Frontal cortex (tissue), 4 donors: ENCODE results near the gene SS18L1. TPM values are rescaled to one million over a fixed set of nuclear protein-coding genes. Genes with fewer than 3 reads are reported as not detected.

Source experiments
- DNase-seq, 2 donors: peaks; one replicate each; pipeline ENCODE4 v3.0.0; 2012; ENCODE audit warnings: low spot score in 2 of 2
- FAIRE-seq: peaks from 2 replicates; lab custom pipeline; 2012; peaks lifted over from hg19 to GRCh38; lab: Jason Lieb, UNC
- total RNA-seq: library from RNA; depleted of rRNA; stranded (reverse); fragments of >200 nt; gene quantifications from one replicate; pipeline ENCODE4 v1.2.3, GENCODE V29; 2014
- donor health status: control.
- donor health status: control.
- donor health status: control.

Gene SS18L1
- total RNA-seq, 1 donor from 2014 or later, result 86.0 TPM

DNA sequence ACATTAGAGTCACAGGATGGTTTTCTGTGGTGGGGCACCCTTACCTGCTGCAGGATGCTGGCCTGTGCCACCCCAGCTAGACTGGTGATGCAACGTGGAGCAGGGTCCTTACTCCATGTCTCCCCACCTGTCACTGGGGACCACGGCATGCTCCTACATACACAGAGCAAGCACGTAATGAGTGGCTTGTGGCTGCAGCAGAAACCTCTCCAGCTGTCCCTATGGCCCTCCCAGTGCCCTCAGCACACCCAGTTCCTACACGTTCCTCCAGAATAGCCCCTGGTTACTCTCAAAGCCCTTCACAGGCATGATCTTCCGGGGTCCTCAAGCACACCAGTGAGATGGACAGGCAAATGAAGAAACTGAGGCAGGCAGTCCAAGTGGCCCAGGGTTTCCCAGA is 24.5 kb upstream of the SS18L1 start:
- no peak for FAIRE-seq
- no peak for DNase-seq

DNA sequence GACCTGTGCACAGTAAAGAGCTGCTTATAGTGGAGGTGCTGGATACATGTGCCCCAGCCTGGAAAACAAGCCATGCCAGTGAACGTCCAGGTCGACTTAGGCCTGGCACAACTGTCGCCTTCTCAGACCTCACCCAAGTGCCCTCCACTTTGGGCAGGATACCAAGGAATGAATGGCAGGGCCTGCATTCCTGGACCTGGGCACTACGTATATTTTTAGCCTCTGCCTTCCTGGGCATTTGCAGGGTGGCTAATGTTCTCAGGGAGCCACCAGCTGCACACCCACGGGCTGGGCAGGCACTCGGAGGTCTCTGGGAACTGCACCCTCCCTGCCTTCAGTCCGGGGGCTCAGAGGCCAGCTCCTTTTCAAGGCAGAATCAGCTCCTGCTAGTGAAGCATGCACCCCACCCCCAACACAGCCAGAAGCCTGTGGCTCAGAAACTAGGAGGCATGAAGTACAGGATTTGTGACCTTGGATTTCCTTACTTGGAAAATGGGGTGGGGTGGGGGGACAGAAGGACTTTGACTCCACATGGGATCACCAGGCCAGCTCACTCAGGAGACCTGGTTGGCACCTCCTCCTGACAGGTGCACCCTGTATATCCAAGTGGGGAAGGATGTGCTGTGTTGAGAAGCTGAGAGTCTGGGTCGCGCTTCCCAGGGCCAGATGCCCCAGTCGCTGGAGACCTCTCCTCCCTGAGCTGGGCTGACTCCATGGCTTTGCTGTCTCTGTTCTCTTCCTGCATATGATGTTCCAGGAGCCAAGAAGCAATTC is 23.8 kb upstream of the SS18L1 start:
- DNase-seq, result no peak
- FAIRE-seq, result no peak

DNA sequence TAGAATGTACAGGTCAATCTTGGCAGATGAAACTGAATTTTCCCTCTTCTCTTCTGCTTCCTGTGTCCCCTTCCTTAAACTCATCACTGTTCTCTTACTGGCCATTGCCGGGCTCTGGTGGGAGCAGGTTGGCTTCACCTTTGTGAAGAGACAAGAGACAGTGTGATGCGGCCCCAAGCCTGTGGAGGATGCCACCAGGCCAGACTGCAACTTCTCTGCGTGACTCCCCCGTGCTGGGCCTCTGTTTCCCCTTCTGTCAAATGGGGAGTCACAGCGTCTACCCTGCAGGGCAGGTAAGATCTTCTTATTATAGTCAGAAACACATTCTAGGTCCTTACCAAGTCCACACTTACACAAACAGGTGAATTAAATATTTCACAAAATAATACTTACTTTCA is 23.2 kb upstream of the SS18L1 start:
- FAIRE-seq (no peak), DNase-seq (no peak)

DNA sequence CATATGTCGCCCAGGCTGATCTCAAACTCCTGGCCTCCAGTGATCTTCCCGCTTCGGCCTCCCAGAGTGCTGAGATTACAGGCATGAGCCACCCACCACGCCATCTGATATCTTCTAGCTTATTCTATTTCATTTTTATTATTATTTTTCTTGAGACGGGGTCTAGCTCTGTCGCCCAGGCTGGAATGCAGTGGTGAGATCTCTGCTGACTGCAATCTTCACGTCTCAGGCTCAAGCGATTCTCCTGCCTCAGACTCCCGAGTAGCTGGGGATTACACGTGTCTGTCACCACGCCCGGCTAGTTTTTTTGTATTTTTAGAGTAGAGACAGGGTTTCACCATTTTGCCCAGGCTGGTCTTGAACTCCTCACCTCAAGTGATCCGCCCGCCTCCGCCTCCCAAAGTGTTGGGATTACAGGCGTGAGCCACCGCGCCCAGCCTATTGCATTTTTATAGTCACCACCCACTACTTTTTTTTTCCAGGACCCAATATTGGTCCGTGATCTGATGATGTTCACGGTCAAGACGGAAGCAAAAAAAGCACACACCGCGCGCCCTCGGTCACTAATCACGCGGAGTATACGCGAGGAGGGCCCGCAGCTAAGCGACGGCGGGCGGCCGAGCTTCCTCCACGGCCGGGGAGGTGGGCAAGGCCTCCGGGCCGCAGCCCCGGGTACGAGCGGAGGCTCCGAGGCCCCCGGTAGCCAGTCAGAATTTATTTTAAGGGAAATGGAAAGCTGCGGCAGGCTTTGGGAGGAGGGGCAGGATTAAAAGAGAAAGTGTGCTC is 22.4 kb upstream of the SS18L1 start:
- FAIRE-seq (no peak), DNase-seq (no peak)

DNA sequence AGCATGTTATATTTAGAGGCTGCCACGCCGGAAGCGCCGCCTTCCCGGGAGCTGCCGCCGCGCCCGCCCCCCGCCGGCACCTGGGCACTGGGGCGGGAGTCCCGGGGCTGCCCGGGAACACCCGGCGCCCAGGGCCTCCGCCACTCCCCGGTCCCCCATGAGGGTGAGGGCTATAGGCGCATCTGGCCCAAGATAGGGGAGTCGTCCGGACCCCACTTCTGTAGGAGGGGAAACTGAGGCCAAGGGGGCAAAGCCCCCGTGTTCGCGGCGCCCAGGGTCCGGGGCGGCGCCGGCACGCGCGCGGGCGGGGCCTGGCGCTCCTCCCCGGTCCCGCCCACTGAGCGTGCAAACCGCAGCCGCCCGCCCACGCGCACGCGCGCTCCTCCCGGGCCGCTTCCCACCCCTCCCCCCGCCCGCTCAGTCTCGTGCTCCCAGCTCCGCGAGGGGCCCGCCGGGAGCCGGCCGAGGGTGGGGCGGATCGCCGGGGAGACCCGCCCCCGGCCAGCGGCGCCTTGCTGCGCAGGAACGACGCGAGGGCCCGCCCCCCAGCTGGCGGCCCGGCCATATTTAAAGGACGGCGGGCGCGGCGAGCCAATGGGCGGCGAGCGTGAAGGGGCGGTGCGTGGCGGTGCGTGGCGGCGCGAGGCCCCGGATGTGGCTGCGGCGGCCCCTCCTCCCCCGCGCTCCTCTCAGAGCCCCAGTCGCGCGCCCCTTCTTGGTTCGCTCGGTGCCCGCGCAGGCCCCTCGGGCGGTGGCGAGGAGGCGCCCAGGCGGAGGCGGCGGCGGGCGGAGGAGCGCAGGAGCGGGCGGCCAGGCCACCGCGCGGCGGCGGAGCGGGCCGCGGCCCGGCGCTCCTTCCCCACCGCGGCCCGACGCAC is 21.6 kb upstream of the SS18L1 start, which contains the start of gene LSM14B:
Gene LSM14B, plus strand, starts transcription at position 700 of the 878 bp plus-strand sequence. CDS start 192 bp downstream, outside the sequence.
- peak; percentile 99 to 100 for DNase-seq
- FAIRE-seq, result no peak

DNA sequence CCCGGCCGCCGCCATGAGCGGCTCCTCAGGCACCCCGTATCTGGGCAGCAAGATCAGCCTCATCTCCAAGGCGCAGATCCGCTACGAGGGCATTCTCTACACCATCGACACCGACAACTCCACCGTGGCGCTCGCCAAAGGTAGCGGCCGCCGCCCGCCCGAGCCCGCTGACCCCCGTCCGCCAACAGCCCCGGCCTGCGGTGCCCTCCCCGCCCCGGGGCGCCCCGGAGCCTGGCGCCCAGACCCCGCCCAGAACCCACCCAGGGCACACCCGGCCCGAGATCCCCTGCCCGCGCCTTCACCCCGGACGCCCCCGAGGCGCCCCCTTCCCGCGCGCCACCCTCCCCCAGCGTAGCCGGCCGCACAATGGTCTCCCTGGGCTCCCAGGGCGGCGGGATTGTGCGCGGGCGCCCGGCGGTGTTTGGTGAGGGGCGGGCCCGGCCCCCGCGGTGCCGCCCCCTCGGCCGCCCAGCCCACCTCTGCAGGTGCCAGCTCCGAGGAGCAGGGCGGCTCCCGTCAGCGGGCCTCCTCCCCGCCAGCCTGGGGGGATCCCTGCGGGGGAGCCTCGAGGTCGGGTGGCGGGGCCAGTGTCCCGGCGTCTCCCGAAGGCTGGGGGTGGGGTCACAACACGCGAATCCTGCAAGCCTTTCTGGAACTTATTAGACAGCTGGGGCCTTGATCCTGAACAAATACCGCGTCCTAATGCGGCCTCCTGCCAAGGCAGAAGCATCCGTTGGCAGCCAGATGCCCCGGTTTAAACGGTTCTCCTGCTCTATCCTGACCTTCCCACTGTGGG is 20.7 kb upstream of the SS18L1 start:
- no peak for FAIRE-seq
- peak in 1 of 2 donors; percentile 49 for DNase-seq

DNA sequence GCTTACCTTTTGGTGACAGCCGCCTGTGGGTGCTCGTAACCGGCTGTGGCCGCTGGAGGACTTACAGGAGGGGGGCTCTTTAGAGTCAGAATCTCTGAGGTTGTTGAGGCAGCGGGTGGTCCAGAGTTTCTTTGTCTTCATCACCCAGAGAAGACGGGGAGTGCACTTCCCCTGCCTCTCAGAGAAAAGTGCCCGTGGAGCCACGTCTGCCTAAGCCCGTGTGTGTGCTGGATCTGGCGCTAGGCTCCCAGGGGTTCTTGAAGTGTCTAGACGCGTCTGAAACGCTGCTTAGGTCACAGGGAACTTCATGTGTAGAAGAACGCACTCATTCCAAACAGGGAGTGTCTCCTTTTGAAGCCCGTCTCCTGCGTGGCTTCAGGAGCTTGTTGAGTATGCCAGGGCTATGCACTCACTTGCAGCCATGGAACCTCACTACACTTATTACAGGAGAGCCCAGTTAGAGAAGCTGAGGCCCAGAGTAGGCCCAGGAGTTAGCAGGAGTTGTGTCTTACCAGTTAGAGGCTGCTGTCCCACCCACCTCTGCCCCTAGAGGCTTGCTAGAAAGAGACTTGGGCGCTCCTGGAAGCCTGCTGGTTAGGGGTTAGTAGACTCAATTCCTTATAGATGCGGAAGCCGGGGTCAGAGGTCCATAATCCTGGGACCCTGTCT is 20.0 kb upstream of the SS18L1 start:
- no peak for FAIRE-seq
- DNase-seq, result no peak

DNA sequence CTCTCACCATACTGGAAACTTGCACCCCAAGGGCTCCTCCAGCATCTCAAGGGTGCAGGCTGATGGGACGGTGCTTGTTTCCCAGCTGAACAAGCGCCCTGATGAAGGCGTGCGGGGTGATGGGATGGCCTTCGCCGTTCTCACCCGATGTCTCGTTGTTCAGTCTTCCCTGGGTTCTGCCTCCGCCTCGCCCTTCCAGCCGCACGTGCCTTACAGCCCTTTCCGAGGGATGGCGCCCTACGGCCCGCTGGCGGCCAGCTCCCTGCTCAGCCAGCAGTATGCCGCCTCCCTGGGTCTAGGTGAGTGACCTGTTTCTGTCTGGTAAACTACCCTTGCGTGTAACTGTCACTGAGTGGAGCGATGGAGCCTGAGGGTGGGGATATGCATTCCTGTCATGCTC is 17.4 kb upstream of the SS18L1 start:
- DNase-seq (no peak), FAIRE-seq (no peak)

DNA sequence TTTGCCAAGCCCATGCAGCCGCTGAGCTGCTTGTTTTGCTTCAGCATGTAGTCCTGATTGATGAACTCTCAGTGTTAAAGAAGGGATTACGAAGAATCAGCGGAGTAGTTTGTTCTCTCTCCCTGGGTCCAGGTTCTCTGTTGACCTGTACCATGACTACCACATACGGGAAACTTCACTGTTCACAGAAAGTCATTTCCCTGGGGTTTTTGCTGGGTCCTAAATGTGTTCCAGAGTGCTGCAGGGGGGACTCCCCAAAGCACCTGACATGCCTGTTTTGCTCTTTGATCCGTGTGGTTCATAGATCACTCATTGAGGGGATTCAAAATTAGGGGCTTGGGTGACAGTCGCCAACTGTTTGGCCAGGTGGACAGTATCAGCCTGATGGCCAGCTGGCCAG is 15.8 kb upstream of the SS18L1 start:
- no peak for DNase-seq
- no peak for FAIRE-seq

DNA sequence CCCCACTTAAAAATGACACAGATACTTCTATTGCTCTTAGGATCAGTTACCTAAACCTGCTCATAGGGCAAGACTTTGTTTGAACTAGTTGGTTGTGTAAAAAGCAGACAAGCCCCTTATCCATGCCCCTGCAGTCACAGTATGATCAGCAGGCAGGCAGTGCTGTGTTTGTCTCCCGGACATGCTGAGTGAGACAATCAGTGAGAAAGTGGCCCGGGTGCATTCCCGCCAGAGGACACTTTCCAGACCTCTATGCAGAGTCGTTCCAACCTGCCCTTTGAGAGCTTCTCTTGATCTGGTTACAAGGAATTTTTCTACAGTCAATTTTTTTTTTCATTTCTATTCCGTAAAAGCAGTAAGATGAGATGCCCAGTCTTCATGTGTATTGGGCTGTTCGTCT is 15.1 kb upstream of the SS18L1 start:
- DNase-seq (no peak), FAIRE-seq (no peak)

DNA sequence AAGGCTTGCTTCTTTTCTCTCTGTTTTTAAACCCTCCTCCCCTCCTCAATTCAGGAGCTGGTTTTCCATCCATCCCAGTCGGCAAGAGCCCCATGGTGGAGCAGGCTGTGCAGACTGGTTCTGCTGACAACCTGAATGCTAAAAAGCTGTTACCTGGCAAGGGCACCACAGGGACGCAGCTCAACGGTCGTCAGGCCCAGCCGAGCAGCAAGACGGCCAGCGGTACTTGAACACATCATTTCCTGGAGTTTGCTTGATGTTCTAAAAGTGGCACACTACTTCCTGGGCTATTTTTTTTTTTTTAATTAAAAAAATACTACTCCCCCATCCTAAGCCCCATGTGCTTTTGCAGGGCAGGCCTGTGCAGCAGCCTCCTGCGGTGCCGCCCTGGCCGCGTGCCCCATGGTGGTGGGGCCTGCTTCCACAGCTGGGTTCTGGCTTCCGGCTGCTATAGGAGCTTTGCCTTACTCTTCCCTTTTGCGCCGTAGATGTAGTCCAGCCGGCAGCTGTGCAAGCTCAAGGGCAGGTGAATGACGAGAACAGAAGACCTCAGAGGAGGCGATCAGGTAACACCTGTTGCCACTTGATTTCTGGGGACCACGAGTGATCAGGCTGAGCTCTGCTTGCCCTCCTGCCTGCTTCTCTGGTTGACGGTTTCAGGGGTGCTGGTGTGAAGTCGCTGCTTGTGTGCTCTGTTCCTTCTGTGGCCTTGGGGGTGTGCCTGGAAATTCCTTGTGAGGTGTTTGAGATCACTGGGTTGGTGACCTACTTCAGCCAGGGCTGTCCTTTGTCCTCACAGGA is 13.6 kb upstream of the SS18L1 start:
- FAIRE-seq (no peak), DNase-seq (no peak)

DNA sequence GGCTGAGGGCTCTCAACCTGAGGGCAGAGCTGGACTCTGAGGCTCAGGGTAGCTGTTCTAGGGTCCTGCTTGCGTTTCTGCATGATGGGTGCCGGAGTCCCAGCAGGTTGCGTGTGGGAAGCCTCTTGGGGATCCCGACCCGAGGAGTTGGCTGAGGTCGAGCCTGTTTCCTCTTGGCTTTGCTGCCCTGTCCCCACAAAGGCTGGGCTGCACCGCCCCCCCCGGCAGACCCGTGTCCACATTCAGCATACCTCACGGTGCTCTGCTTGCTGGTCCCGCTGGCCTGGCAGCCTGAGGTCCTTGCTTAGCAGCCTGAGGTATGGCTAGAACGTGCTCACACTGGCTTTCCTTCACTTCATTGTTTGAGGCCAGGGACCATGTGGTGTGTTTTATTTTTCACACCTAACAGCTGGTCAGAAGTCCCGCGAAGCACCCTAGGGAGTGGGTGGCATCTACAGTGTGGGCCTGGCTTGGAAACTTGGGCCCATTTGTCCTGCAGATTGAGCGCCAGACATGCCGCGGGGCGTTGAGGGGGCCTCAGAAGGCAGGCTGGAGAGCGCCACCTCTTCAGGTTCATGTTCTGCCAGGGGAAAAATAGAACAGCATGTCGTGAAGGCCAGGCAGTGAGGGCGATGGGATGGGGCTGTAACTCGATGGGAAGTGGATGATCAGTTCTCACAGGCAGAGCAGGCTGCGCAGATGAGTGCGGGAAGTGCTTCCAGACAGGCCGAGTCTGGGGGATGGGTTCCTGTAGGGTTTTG is 11.8 kb upstream of the SS18L1 start:
- DNase-seq (no peak), FAIRE-seq (no peak)

DNA sequence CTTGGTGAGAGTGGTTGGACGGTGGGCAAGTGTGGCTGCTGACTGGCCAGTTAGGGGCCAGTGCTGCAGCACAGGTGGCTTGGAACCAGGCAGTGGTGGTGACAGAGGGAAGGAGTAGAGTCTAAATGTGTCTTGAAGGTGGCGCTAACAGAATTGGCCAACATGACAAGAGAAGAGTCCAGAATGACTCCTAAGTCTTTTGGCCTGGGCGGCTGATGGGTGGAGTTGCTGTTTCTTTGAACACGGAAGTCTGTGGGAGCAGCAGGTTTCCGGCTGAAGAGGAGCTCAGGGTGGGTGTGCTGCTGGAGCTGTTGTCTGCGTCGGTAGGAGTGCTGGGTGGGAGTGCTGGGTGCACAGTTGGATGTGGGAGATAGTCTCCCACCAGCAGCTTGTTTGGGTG is 11.1 kb upstream of the SS18L1 start:
- FAIRE-seq (no peak), DNase-seq (no peak)

DNA sequence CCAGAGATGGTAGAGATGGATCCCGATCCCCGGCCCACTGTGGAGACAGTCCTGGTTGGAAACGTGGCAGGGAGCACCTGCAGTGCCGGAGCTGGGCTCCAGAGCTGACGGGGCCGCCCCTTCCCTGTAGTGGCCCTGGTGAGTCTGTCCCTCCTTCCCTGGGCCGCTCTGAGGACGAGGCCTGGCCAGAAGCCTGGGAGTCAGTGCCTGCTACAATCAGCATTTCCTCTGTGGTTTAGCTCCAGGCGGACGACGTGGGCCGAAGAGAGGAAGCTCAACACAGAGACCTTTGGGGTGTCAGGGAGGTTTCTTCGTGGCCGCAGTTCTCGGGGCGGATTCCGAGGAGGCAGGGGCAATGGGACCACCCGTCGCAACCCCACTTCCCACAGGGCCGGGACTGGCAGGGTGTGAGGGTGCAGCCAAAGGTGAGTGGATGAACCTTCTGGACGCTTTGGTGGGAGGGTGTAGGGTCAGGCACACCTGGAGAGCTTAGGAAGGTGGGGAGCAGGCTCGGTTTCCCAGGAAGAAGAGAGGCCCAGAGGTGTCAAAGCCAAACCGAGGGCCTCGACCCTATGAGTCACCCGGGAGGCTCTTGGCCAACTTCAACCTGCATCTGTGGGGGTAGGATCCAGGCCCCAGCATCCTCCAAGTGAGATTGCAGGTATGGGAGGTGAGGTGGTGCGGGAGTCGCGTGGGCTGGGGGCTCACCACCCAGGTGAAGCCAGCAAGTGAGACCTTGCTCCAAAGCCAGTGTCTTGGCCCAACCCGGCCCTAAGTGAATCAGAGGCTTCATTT is 10.3 kb upstream of the SS18L1 start:
- FAIRE-seq (no peak), DNase-seq (no peak)

DNA sequence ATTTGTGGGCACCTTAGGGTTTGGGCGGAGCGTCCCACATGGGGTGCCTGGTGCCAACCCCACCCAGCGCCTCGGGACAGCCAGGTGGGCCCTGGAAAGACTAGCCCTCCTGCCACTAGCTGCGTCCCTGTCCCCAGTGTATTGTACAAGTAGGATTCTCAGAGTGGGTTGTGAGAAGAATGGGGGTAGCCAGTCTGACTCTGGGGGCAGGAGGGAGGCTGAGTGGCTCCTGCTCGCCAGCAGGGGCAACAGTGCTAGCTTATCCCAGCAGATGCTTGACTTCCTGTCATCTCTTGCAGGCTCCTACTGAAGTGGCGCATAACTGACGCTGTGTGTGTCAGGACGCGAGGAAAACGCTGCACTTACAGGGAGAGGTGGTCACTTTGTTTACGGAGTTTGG is 9.7 kb upstream of the SS18L1 start:
- DNase-seq (no peak), FAIRE-seq (no peak)

DNA sequence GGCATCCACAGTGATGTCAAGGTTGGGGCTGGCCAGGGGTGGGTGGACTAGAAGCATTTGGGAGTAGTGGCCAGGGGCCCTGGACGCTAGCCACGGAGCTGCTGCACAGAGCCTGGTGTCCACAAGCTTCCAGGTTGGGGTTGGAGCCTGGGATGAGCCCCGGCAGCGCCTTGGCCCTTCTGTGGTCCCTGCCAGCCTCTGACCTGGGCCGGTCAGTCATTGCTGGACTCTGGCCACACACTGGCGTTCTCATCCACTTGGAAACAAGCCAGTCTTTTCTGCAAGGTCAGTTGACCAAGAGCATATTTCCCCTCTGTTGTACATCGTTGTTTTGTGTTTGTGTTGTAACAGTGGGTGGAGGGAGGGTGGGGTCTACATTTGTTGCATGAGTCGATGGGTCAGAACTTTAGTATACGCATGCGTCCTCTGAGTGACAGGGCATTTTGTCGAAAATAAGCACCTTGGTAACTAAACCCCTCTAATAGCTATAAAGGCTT is 8.8 kb upstream of the SS18L1 start:
- no peak for FAIRE-seq
- no peak for DNase-seq
